Measurements from ENCODE around the gene TRIO.

The TRIO gene

DNA sequence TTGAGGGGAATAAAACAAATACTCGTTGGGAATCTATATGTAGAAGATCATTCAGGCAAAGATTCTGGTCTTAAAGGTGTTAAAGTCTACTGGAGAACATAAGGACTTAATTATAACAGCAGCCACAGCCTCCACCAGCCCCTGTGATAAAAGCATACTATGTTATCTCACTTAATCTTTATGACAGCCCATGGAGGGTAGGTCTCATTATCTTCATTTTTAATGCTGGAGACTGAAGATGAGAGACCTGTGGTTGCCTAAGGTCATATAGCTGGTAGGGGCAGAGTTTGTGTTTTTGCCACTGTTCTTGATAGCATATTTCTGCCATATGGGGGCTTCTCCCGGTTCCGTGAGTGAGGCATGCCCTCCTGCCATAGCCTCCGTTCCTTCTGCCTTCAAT is 88.7 kb downstream of the TRIO start:
- DNase-seq, result no peak

DNA sequence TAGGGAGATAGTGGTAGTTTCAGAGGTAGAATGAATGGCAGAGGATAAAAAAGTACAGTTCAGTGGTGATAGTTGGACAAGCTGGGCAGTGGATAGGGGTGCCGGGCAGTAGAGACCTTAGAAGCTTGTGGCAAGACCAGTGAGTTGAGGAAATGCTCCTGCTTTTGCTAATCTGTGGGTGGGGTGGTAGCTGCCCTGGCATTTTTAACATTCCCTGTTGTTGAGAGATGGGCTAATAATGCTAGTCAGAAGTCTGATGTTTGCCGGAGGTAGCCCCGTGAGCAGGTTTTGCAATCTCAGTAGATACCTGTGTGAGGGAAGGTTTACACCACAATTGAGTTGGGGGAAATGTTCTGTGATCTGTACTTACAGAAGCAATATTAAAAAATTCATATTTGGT is 91.1 kb downstream of the TRIO start:
- no peak for DNase-seq

DNA sequence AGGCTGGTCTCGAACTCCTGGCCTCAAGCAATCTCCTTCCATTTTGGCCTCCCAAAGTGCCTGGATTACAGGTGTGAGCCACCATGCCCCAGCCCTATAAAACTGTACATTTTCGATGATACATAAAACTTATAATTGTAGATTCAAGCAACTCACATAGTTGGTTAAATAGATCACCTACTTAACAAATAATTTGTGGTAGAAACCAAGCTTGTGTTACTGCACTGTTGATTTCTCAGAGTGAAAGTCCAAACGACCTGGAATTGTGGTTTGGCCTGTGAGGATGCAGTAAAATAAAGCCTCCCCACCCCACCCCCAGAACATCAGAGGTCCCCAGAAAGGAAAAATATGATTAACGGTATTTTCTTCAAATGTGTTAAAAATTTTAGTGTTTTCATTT is 92.7 kb downstream of the TRIO start:
- DNase-seq, result no peak

DNA sequence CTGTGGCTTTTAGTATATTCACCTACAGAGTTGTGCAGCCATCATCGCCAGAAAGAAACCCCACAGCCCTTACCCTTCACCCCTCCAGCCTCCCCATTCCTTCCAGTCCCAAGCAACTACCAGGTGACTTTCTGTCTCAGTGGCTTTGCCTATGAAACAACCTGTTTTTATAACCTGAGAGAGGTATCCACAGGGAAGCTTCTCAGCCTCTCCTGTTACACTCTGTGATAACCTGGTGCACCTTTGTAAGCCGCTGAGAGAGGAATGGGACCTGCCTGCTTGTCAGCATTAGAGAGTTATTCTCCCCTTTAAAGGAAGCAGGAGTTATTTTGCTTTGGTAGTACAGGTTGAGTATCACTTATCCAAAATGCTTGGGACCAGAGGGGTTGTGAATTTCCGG is 93.6 kb downstream of the TRIO start:
- DNase-seq, result no peak

DNA sequence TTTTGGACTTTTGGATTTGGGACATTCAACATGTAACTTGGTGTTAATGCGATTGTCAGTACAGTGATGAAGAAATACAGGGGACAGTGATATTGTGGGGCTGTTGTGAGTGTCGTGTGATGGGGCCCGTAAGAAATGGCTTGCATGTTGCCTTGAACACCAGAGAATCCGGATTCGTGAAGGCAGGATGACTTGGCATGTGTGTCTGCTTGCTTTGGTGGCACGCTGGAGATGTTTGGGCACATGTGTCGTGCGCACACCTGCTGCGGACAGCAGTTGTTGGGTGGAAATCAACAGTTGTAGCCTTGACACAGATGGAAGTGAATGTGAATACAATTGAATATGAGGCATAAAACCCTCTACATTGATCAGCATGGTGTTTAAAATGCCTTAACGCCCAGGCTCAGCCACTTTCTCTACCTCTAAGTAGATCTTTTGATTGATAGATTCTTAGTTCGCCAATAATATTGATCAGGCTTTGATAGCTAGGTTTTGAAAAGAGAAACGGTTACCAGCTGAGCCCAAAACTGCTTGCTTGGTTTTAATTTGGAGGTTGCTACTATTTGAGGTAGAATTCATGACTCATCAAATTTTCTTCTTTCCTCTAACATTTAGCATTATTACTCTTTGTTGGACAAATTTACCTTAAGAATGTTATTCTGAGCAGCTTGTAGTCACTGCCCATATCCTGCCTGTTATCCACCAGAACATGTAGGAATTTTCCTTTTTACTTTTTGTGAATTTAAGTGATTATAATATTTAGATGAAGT is 94.4 kb downstream of the TRIO start:
- DNase-seq, result no peak

DNA sequence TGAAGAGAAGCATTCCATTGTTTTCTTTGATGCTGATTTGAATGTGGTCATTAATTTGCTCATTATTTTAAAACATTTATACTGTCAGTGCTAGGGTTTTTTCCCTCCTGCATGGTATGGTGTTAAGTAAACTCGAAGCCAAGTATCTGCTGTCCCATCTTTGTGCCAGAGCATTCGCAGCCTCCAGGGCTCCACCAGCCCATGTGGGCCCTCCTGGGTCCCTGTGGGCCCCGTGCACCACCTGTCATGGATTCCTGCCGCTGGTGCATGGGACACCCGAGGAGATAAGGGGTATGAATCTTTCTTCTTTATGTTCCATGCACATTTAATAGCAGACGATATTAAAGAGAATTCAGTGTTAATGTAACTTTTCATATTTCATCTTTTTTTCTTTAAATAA is 95.1 kb downstream of the TRIO start:
- no peak for DNase-seq

DNA sequence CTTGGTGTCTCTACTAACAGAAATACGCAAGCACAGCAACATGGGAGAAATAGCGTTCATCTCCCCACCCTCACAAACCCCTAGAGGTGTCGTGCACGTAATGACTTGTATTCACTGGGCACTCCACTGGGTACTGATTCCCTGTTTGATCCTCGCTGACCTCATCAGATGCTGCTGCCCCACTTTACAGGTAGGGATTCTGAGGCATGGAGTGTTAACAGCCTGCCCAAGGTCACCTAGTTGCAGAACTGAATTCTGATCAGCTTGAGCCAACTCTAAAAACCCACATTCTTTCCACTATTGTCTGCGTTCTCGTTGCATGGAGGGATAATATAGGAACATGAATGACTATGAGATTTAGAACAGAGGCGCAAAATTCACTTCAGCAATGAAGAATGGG is 96.3 kb downstream of the TRIO start:
- DNase-seq, result no peak

DNA sequence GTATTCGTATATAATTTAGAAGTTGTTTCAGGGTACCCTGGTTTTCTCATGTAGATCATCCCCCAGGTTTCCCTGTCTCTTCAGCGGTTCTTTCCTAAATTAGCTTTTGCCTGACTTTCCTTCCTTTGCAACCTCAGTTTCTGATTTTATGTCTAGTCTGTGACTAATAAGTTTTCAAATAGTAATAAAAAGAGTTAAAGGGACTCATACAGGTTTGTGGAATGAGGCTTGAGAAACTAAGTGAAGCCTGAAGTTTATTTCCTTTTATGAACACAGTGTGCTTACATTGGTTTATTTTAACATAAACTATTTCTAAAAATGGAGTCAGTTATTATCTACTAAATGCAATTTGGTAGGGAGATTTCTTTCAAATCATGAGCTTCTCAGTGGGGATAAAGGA is 96.8 kb downstream of the TRIO start:
- no peak for DNase-seq

DNA sequence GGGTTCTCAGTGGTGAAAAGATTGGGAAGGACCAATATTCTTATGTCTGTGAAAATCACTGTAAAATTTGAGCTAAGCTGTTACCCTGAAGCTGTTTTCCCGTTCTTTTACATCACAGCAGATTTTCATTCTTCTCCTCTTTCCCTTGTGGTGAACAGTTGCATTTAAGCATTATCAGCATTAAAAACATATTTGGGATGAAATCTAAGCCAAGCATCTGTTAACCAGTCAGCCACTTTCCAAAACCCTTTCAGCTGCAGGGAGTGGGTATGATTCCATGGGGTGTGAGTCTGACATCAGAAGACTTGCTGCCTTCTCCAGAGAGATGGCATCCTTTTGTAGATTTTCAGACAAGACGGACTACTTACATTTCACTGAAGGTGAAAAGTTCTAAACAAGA is 97.2 kb downstream of the TRIO start:
- no peak for DNase-seq

DNA sequence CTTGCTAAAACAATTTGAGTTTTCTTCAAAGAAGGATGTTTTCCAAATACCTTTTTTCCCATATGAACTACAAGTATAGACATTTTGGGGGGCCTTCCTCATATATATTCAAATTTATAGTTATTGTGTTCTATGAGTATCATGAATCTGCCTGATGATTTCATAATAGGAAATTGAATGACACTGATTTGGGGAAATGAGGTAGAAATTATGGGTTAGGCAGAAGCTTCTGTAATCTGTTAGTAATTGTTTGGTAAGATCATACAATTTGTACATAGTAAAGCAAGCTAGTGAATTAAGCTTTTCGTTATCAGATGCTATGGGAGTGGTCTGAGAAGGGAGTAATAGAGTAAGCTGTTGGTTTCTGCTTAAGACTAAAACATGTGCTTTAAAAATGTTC is 98.0 kb downstream of the TRIO start:
- no peak for DNase-seq

DNA sequence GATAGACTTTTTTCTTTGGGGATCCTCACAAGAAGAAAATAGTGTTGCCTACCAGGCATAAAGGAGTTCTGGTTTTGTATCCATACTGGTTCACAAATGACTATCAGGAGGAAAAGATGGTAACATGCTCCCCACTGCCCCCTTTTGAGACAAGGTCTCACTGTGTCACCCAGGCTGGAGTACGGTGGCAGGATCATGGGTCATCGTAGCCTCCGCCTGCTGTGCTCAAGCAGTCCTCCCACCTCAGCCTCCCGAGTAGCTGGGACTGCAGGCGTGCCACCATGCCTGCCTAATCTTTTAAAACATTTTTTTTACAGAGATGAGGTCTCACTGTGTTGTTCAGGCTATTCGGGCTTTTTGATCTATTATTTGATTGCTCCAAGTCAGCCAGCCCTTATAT is 99.3 kb downstream of the TRIO start:
- no peak for DNase-seq

DNA sequence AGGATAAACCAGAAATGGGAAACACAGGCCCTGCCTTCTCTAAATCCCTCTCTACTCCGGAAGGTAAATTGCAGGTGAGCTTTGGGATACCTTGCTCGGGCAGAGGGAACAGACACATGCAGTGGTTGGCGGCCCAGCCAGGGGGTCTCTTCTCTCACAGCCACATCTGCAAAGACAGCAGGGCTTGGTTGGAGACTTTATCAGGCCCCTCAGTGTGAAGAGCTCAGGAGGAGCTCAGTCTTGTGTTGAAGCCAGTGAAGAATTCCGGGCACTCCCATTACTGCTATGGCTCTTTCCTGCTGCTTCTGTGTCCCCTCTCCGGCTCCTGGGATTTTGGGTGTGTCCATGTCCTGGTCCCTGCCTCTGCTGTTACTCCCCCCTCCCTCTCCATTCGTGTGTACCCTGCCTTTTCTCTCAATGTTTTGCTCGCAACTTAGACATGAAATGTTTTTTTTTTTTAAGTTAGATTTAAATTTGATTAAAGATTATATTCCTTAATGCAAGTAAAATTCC is 99.8 kb downstream of the TRIO start:
- DNase-seq, result no peak

DNA sequence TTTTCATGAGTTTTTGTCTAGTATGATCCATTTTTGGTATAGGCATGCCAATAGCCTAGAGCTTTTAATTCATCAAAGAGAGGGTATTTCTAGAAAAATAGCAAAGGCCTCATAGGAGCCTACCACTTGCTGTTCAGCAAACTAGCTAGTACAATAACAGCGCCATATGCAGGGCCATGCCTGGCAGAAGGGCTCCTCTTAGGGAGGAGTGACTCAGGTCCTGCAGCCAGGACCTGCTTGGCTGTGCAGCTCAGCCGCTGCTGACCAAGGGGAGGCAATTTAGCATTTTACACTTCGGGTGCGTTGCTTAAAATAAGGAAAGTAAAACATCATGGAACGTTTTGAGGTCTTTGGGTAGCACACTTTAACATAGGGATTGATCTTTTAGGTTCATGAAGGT is 100.6 kb downstream of the TRIO start:
- no peak for DNase-seq

DNA sequence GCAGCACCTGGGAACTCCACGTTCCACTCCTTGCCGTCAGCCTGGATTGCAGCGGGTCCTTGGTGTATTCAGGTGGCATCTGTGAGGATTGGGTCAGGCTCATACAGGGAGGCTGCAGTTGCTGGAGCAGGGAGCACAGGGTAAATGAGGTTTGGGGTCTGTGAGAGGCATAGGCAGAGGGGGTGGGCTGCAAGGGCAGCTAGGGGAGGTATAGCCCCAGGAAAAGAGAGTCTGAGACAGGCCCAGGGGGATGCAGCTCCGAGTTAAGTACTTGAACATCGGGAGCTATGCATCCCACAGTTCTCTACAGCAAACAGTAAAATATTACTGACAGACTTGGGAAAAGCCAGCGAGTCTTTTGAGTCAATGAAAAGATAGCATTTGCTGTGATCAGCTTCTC is 101.6 kb downstream of the TRIO start:
- DNase-seq, result no peak

DNA sequence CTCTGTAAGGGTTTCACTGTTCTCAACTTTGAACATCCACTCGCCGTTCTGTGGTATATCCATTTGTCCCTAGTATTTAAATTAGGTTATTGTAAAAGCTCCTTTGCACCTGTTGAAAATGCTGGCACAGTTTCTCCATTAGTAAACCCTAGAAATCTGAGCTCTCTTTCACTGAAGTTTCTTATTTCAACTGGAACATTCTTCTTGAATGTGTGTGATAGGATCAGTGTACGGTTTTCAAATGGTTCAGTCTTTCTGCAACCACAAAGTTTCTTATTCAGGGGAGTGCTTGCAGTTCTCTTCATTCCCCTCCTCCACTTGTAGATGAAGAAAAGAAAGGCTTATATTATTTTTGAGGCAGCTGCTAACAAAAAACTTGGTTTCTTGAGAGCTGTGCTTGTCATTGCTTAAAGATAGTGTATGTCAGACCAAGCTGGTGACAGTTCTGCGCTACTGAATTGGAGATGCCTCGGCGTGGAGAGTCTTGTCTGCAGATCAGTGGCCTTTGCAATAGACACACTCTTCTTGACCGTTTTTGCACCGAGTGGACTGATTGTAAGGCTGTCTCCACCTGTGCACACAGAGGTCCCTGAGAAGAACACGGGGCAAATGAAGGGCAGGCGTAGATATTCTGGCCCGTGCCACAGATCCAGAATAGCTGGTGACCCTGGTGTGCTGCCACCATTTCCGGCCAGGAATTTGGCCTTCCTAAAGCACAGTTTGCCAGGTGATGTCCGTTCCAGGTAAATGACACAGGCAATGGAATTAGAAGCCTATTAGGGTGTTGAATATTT is 102.2 kb downstream of the TRIO start:
- DNase-seq, result no peak

DNA sequence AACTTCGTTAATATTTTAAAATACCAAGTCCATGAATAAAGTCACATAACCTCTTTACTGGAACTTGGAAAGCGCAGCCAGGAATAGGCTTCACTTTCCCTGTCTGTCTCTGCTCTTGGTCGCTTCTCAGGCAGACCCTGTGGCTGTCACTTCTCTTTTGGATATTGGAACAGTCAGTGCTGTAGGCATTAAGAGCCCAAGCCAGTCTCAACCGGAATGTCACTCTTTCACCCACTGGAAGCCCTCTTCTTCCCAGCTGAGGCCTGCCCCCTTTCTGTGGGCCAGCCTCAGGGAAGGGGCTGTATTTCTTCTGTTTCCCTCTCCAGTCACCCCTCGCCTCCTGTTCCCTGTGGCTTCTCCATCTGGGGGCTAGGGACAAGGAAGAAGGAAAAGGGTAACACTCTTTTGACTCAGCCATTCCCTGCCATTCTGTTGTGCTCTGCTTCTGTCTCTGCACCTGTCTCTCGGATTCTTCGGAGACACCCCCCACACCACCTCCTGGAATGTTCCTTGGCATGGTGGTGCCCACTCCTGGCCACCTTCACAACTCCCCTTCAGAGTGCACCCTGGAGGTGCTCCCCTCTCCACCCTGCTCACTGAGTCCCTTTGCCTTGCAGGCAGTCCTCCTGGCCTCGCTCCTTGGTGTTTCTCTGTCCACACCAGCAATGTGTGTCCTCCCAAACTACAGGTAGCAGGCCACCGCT is 103.4 kb downstream of the TRIO start:
- DNase-seq, result no peak

DNA sequence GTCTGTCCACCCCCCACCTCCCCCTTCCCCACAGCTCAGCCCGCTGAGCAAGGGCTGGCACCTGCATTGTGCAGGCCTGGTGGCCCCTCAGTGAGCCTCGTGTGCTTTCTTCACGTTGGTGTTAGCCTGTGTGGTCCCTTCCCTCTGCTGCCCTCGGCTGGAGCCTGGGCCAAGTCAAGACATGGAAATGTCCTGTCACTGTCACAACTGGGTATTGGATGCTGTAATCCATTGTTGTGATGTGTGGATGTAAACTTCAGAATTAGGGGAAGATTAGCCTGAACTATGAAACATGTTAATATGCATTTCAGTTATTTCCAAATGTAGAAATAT is 103.9 kb downstream of the TRIO start:
- DNase-seq, result no peak

DNA sequence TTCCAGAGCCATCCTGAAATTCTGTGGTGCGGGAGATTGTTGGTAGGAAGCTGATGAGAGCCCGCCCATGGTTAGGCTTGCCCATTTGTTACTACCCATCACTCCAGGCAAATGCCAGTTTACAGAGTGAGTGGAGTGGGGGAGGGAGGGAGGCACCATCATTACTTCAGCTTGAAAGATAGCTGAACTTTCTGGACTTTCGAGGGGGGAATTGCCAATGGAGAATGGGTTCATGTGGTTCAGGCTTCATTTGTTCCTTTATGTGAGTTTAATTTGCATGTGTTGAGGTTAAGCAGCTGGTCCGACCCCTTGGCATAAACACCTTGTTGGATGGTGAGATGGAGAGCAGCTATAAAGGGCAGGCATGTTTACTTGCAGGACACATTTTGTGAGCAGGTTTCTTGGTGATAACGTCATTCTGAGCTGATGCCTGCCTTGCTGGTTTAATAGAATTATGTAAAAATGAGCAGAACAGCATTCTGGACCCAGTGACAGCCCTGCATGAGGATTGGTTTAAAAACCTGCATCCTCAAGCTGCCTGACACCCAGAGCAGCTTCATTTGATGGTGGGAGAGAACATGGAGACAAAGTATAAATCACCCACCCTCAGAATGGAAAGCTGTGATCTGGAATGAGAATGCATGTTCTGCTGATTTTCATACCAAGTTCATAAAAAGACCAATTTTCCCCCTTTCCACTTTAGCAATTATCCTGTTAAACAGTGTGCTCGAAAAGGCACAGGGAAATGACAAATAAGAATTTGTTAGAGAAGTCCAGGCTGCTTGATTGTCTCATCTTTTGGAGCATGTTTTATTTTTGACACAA is 106.3 kb downstream of the TRIO start:
- no peak for DNase-seq

DNA sequence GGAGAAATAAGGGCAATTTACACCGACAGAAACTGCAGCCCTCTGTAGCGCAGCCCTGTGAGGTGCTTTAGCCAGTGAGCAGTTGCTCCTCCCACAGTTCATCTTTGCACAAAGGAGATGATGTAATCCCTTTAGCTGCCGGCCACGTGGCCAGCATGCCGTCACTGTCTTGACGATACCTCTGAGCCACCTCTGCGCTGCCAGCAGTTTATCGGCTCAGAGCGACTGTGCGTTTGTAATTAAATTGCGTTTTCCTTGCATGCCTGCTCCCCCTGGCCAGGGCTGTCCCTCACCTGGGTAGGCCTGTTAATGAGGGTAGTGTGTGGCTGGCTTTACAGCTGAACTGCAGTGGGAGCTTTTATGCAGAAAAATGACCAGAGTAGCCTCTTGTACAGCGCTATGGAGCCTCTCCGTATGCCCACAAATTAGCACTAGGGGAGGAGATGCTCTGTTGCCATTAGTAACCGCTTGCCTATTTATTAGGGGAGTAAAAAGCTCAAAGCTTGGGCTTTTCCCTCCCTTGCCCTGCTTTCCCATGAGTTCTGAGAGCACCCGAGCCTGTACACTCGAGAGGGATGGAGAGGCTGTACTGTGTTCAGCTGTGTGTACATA is 107.0 kb downstream of the TRIO start:
- no peak for DNase-seq

DNA sequence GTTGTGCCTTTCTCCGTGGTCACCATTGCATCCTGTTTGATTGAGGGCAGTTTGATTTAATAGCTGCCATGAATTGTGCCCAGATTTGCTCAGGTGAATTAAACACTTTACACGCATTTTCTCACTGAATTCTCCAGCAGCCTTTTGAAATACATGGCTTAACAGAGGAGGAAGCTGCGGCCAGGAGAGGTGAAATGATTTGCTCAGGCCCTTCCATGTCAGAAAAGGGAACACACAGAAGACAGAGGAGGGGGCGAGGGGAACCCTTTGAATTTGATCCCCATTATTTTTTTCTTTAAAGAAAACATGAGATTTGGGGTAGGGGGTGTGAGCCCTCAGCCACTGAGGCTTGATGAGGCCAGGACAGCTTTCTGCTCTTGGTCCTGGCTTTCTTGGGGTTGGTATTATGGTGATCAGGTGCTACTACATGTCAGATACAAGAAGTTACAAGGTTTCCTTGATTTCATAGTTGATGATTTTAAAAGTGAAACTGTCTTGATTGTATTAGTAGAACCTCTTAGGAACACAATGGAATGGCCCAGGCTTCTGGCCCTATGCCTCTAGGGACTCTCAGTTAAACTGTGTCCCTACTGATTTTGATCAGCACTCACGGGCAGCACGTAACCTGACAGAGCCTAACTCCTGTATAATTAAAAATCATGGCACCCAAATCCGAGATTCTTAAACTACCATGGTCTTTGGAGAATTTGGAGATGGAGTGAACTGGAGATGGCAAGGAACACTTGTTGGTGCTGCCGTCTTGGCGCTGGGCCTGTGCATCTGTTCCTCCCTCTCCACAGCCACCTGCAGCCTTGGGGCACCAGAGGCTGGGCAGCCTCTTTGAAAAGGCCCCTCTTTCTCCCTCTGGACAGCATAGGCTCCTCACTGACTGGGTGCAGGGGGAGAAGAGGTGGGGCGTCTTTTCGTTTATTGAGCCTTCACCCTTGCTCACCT is 107.9 kb downstream of the TRIO start:
- no peak for DNase-seq

DNA sequence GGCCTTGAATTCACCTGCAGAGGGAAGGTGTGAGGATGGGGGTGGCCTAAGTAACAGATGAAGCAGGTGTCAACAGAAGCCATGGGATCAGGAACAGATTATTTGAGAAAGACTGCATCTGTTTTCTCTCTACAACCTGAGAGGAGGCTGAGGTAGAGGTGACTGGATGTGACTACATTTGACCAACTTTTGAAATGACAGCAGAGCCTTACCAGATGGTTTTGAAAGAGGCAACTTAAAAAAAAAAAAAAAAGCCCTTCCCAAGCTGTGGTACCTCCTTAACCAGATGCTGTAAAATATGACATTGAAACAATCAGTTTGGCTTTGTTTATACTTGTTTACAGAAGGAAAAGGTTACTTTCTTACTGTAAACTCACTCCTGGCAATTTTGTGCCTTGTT is 108.6 kb downstream of the TRIO start:
- no peak for DNase-seq

All from KG1 (cell line).